SU-DHL-6 (cell line): Measurements from ENCODE around the gene SAMD11.

ENCODE experiments used
- H2AFZ ChIP-seq: fragments of 200-600 bp; sonication (generic); 2 replicates; pipeline ENCODE4 v1.6.1; 2014; ENCODE audit warnings: low read depth, mild to moderate bottlenecking, moderate library complexity, mixed read lengths, antibody characterized with exemption, low read length; ENCODE audit not compliant: severe bottlenecking
- H3F3A ChIP-seq: fragments of 200-600 bp; shearing (Covaris generic); 2 replicates; pipeline ENCODE4 v1.6.0; 2016; ENCODE audit warnings: antibody characterized with exemption, mild to moderate bottlenecking; ENCODE audit not compliant: insufficient read depth
- H3K27ac ChIP-seq: fragments of 200-600 bp; sonication (generic); 2 replicates; pipeline ENCODE4 v1.5.1; 2016; ENCODE audit warnings: low read depth, mild to moderate bottlenecking, low read length, moderate library complexity, mixed read lengths
- H3K27me3 ChIP-seq: fragments of 200-600 bp; sonication (generic), shearing (Covaris generic); 2 replicates; pipeline ENCODE4 v1.6.0; 2014; ENCODE audit warnings: mild to moderate bottlenecking, low read length
- H3K36me3 ChIP-seq: fragments of 200-600 bp; sonication (generic); 2 replicates; pipeline ENCODE4 v1.6.1; 2014; ENCODE audit warnings: mild to moderate bottlenecking, low read length, mixed read lengths
- H3K4me2 ChIP-seq: fragments of 300-600, 200-600 bp; shearing (Covaris generic), sonication (generic); 2 replicates; pipeline ENCODE4 v1.6.0; 2014; ENCODE audit warnings: low read length, low read depth, mild to moderate bottlenecking; ENCODE audit not compliant: poor library complexity, severe bottlenecking
- H3K4me3 ChIP-seq: fragments of 200-600 bp; sonication (generic); 2 replicates; pipeline ENCODE4 v1.5.1; 2014; ENCODE audit warnings: antibody characterized with exemption, low read length, mild to moderate bottlenecking, mixed read lengths; ENCODE audit not compliant: insufficient read depth, poor library complexity, severe bottlenecking
- H3K79me2 ChIP-seq: fragments of 200-600 bp; sonication (generic); 2 replicates; pipeline ENCODE4 v1.6.1; 2014; ENCODE audit warnings: mild to moderate bottlenecking, low read length, moderate library complexity; ENCODE audit not compliant: insufficient read depth
- H3K9ac ChIP-seq: fragments of 200-600 bp; sonication (generic); 2 replicates; pipeline ENCODE4 v1.7.0; 2014; ENCODE audit warnings: mild to moderate bottlenecking, low read length
- H3K9me2 ChIP-seq: fragments of 200-600 bp; sonication (generic); replicated peaks from 2 replicates; pipeline ENCODE4 v1.6.1; 2014; ENCODE audit warnings: low read length; ENCODE audit not compliant: insufficient read depth
- H3K9me3 ChIP-seq: fragments of 200-600 bp; sonication (generic); 2 replicates; pipeline ENCODE4 v1.6.1; 2014; ENCODE audit warnings: low read length, mixed read lengths; ENCODE audit not compliant: insufficient read depth
- H4K20me1 ChIP-seq: fragments of 200-600 bp; sonication (generic); 2 replicates; pipeline ENCODE4 v1.6.1; 2014; ENCODE audit warnings: low read depth, mild to moderate bottlenecking, antibody characterized with exemption, low read length, moderate library complexity, mixed read lengths
- CTCF ChIP-seq: fragments of 200-600 bp; sonication (generic); IDR thresholded peaks from one replicate; pipeline ENCODE4 v1.5.1; 2017; ENCODE audit warnings: antibody characterized with exemption, mild to moderate bottlenecking, low read length, moderate library complexity; ENCODE audit not compliant: insufficient read depth, poor library complexity, severe bottlenecking
- EZH2phosphoT487 ChIP-seq: fragments of 200-600 bp; sonication (generic), shearing (Covaris generic); conservative IDR thresholded peaks from 2 replicates; pipeline ENCODE4 v1.6.1; 2018; ENCODE audit warnings: mild to moderate bottlenecking, antibody characterized with exemption, low read length, moderate library complexity, mixed read lengths

Gene SAMD11

DNA sequence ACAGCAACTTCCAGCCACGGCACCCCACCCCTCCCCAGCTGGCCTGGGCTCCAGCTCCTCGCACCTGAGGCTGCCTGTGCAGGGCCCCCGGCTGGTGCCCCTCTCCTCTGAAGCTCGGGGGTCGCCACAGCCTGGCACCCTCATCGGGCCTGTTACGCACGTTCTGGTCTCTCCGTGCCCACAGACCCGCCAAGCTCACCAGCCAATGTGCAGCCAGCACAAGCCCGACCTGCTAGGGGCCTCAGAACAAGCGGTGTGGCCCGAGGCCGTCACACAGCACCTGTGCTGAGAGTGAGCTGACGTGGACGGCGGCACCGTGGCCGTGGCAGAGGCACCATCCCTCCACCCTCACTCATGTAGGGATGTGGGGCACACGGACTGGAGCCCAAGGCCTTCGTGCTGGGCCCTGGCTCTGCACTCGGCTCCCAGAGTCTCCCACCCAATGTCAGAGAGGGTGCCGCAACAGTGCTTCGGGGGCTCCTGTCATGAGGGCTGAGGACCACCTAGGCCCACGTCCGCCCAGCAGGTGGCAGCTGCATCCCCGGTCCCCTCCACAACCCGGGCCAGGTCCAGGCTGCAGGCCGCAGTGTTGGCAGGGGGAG lies 4.4 kb upstream of the SAMD11 start:
- H3K9me2 ChIP-seq, result no peaks in the 10 kb centered on the region
- no peaks in the 10 kb centered on the region for H3K27me3 ChIP-seq
- no peaks in the 10 kb centered on the region for H3K9me3 ChIP-seq
- H3F3A ChIP-seq, result no peaks in the 10 kb centered on the region
- no peak for TF ChIP-seq EZH2phosphoT487
- no peaks in the 10 kb centered on the region for H3K36me3 ChIP-seq
- H3K9ac ChIP-seq, result no peak overlapping the region
- H4K20me1 ChIP-seq, result no peaks in the 10 kb centered on the region
- no peaks in the 10 kb centered on the region for H3K79me2 ChIP-seq
- no peak overlapping the region for H3K27ac ChIP-seq
- no peak overlapping the region for H3K4me2 ChIP-seq
- H2AFZ ChIP-seq, result no peak overlapping the region
- H3K4me3 ChIP-seq, result no peak overlapping the region

GRCh38 chr1:920010-920409 lies 3.7 kb upstream of the SAMD11 start:
- Histone ChIP-seq H3K4me3 (no peak overlapping the region), H3K9me2 (no peaks in the 10 kb centered on the region), H3K36me3 (no peaks in the 10 kb centered on the region), H3K79me2 (no peaks in the 10 kb centered on the region), H3K9me3 (no peaks in the 10 kb centered on the region), H3K9ac (no peak overlapping the region), H3F3A (no peaks in the 10 kb centered on the region), H2AFZ (no peak overlapping the region), H4K20me1 (no peaks in the 10 kb centered on the region), H3K27ac (no peak overlapping the region), H3K27me3 (no peaks in the 10 kb centered on the region), H3K4me2 (no peak overlapping the region)
- TF ChIP-seq EZH2phosphoT487, result no peak

DNA sequence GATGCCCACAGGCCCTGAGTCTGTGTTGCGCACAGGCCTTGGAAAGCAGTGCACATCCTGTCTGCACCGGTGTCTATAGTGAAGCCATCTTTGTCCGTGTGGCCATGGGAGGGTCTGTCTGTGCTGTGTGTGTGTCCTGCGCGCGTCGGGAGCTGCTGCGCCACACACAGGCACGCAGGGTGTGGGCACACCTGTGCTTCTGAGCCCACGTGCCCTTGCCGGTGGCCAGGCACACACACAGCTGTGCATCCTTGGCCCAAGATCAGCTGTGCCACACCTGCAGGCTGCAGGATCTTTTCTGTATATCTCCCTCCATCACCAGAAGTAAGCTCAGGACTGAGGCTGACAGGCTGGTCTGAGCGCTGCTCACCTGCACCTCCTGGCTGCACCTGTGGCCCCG lies 3.2 kb upstream of the SAMD11 start:
- Histone ChIP-seq H3K27ac (no peak overlapping the region), H3K9ac (no peak overlapping the region), H3K9me3 (no peaks in the 10 kb centered on the region), H3K27me3 (no peaks in the 10 kb centered on the region), H4K20me1 (no peaks in the 10 kb centered on the region), H3K79me2 (no peaks in the 10 kb centered on the region), H3K4me3 (no peak overlapping the region), H3K36me3 (no peaks in the 10 kb centered on the region), H2AFZ (no peak overlapping the region), H3K9me2 (no peaks in the 10 kb centered on the region), H3K4me2 (no peak overlapping the region), H3F3A (no peaks in the 10 kb centered on the region)
- TF ChIP-seq CTCF, result no peak
- TF ChIP-seq EZH2phosphoT487, result no peak

DNA sequence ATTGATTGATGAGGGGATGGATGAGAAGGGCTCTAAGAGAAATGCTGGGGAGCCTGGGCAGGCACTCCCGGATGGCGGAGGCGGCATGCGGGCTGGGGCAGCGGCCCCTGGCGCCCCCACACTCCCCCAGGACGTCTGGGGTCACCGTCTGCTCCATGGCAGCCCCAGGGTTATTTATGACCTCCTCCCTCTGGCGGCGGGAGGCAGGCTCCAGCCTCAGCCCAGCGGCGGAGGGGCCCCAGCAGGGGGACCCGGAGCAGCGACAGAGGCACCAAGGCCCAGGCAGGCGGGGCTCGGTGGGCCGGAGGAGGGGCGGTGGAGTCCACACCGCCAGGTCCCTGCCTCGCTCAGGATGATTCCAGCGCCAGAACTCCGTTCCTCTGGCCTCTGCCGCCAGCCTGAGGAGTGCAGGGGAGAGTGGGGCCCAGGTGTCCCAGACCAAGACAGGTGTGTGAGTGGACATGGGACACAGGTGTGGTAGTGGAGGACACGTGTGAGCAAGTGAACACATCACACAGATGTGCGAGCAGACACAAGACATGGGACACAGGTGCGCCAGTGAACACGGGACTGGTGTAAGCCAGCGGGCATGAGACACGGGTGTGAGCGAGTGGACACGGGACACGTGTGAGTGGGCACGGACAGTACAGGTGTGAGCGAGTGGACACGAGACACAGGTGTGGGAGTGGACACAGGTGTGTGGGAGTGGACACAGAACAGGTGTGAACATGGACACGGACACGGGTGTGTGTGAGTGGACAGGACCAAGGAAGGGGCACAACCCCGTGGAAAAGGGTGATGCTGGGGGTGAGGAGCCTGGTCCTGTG lies 2.5 kb upstream of the SAMD11 start:
- Histone ChIP-seq H3K9me3 (no peaks in the 10 kb centered on the region), H3K4me3 (no peak overlapping the region), H3K27ac (no peak overlapping the region), H3K9me2 (no peaks in the 10 kb centered on the region), H3F3A (no peaks in the 10 kb centered on the region), H3K79me2 (no peaks in the 10 kb centered on the region), H3K4me2 (no peak overlapping the region), H3K27me3 (no peaks in the 10 kb centered on the region), H3K36me3 (no peaks in the 10 kb centered on the region), H4K20me1 (no peaks in the 10 kb centered on the region), H3K9ac (no peak overlapping the region), H2AFZ (no peak overlapping the region)
- TF ChIP-seq EZH2phosphoT487, result no peak
- no peak for TF ChIP-seq CTCF
